Natural killer cell treated with Interleukin-12 subunit alpha and Interleukin-12 subunit beta and Interleukin-15 and Interleukin-18, amount 100 ng/mL, for 72 hours (primary cell): Measurements from ENCODE around the gene FBLN5. TPM values are rescaled to one million over a fixed set of nuclear protein-coding genes. Genes with fewer than 3 reads are reported as not detected.
A peak's percentile ranks its signal among the peaks of the same experiment; 100 is the strongest.
"Not testable (repeated sequence)": the region's sequence is repeated elsewhere in the genome, so short reads cannot be mapped to it uniquely, and the experiment has no call there.

Source experiments
- ATAC-seq, 2 donors: fragments of 150-1000 bp; cut with Tn5 transposase in 1 of 2; sonication (Bioruptor Pico), chemical (Tn5 transposase) in 1 of 2; 2 replicates each; pipeline ENCODE4 v1.10.0; 2021
- DNase-seq: peaks from one replicate; pipeline ENCODE4 v3.0.0; 2022; ENCODE audit warnings: low spot score
- H3K27ac Mint-ChIP-seq, 2 donors: 1 replicate in 1 of 2; 2 replicates in 1 of 2; pipeline ENCODE4 v1.8.0; 2022; ENCODE audit warnings: mixed read lengths in 2 of 2, mild to moderate bottlenecking in 1 of 2, moderate library complexity in 1 of 2
- H3K27me3 Mint-ChIP-seq, 2 donors: 1 replicate in 1 of 2; 2 replicates in 1 of 2; pipeline ENCODE4 v1.8.0; 2022; ENCODE audit warnings: mixed read lengths in 2 of 2
- H3K36me3 Mint-ChIP-seq: one replicate; pipeline ENCODE4 v1.8.0; 2022; ENCODE audit warnings: mixed read lengths
- H3K4me1 Mint-ChIP-seq, 2 donors: 1 replicate in 1 of 2; 2 replicates in 1 of 2; pipeline ENCODE4 v1.8.0; 2022; ENCODE audit warnings: low read depth in 2 of 2, mixed read lengths in 2 of 2, mild to moderate bottlenecking in 1 of 2
- H3K4me3 Mint-ChIP-seq: one replicate; pipeline ENCODE4 v1.8.0; 2022; ENCODE audit warnings: mixed read lengths
- H3K9me3 Mint-ChIP-seq: 2 replicates; pipeline ENCODE4 v1.8.0; 2022; ENCODE audit warnings: mixed read lengths
- total RNA-seq, 2 donors: library from RNA; stranded (reverse); gene quantifications; one replicate each; pipeline ENCODE4 v1.2.3, GENCODE V29; 2022

Gene FBLN5
- total RNA-seq, 2 donors from 2014 or later, result not detected

- H3K27ac Mint-ChIP-seq, H3K27me3 Mint-ChIP-seq, DNase-seq, H3K4me3 Mint-ChIP-seq, ATAC-seq, H3K4me1 Mint-ChIP-seq, H3K36me3 Mint-ChIP-seq, H3K9me3 Mint-ChIP-seq: not testable (repeated sequence)
These were observed 102.4 kb downstream of the FBLN5 start for GRCh38 chr14:91845056-91845455.

DNA sequence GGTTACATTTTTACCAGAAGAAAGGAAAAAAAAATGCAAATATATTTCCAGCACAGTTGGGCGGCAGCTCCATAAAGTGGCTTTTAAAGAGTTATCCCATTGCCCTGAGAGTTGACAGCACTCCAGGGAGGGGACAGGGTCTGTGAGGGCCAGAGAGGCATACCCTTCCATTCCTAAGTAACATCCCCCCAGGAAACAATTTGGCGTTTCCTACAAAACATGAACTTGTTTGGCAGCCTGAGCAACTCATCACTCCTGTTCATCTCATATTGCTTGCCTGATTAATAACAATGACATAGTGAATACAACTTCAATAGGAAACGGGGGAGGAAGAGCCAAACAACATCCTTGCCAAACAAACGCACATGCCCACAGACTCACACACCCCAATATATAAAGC is 103.5 kb downstream of the FBLN5 start:
- DNase-seq (no peak), ATAC-seq (no peak)
- H3K4me1 Mint-ChIP-seq, result peaks cover 6 to 11% of the 10 kb centered on the region in 2 donors
- no peak overlapping the region for H3K4me3 Mint-ChIP-seq
- no peaks in the 10 kb centered on the region for H3K27me3 Mint-ChIP-seq
- peak overlapping the region in 1 of 2 donors; percentile 55 for H3K27ac Mint-ChIP-seq
- H3K9me3 Mint-ChIP-seq, result no peaks in the 10 kb centered on the region
- no peaks in the 10 kb centered on the region for H3K36me3 Mint-ChIP-seq

DNA sequence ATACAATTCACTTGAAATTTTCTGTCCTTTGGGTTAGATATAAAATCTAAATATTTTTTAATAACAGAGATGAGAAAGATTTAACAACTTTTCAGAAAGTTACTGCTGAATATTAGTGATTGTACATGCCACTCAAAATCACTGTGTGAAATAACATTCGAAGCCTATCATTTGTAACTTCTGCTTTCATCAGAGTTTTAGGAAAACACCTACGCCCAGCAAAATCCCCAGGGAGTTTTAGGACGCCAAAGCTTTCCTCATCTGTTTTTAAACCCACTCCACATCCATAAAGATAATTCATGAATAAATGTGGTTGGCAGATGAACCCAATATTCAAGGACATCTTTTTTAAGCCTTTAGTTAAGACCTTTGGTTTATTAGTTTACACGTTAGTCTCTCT is 104.1 kb downstream of the FBLN5 start:
- no peak overlapping the region for H3K4me3 Mint-ChIP-seq
- H3K27me3 Mint-ChIP-seq, result no peaks in the 10 kb centered on the region
- H3K4me1 Mint-ChIP-seq, result peaks cover 6 to 12% of the 10 kb centered on the region in 2 donors
- no peaks in the 10 kb centered on the region for H3K9me3 Mint-ChIP-seq
- H3K27ac Mint-ChIP-seq, result peak overlapping the region in 1 of 2 donors; percentile 55
- no peak for ATAC-seq
- no peak for DNase-seq
- no peaks in the 10 kb centered on the region for H3K36me3 Mint-ChIP-seq

DNA sequence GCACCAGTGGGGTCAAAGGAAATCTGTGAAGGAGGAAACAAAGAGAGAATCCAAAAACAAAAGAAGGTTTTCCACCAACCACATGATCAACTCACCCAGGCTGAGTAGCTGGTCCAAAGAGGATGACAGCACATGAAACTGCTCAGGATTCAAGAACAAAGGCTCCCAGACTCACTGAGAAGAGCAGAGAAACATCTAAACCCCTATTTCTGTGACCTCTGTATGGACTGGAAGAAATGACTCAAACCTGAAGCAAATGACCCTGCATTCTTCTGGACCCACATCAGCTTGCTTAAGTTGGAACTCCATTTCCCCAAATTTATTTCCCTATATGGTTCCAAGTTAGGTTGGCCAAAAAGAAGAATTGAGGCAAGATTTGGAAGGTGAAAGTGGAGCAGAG is 106.4 kb downstream of the FBLN5 start:
- Mint-ChIP-seq H3K9me3 (no peaks in the 10 kb centered on the region), H3K27ac (no peak overlapping the region), H3K36me3 (no peaks in the 10 kb centered on the region), H3K4me3 (no peak overlapping the region), H3K4me1 (peaks cover 8 to 12% of the 10 kb centered on the region in 2 donors), H3K27me3 (no peaks in the 10 kb centered on the region)
- ATAC-seq, result no peak
- no peak for DNase-seq

DNA sequence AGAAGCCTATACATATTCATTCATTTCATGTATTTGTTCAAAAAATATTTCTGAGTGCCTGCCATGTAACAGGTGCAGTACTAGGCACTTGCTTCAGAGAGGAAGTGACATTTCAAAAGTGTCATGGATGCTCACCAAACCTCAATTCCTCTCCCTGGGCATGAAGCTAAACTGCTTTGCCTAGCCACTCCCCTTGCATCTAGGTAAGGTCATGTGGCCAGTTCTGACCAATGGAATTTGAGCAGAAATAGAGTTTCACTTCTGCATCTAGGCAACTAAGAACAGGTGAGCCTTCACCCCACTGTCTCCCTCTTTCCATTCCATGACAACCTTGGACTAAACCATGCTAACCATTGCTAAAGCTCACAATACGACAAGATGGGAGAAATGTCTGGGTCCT is 107.7 kb downstream of the FBLN5 start:
- DNase-seq (no peak), ATAC-seq (no peak)
- H3K27me3 Mint-ChIP-seq, result no peaks in the 10 kb centered on the region
- peaks cover 13 to 15% of the 10 kb centered on the region in 2 donors for H3K4me1 Mint-ChIP-seq
- no peaks in the 10 kb centered on the region for H3K36me3 Mint-ChIP-seq
- H3K4me3 Mint-ChIP-seq, result no peak overlapping the region
- H3K27ac Mint-ChIP-seq, result no peak overlapping the region
- no peaks in the 10 kb centered on the region for H3K9me3 Mint-ChIP-seq

DNA sequence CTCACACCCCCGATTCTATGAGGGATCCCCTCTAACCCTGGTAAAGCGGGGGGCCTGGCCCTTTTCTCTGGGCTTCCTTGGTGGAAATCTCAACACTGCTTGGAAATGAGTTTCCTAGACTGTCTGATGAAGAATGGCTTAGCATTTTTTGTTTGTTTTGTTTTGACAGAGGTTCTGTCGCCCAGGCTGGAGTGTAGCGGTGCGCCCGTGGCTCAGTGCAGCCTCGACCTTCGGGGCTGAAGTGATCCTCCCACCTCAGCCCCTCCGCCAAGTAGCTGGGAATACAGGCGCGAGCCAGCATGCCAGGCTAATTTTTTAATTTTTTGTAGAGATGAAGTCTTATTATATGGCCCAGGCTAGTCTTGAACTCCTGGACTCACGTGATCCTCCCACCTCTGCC is 110.4 kb downstream of the FBLN5 start:
- no peak for DNase-seq
- Mint-ChIP-seq H3K9me3 (no peaks in the 10 kb centered on the region), H3K27me3 (no peaks in the 10 kb centered on the region), H3K4me1 (peaks cover 18 to 24% of the 10 kb centered on the region in 2 donors), H3K4me3 (peak overlapping the region; percentile 79), H3K27ac (no peak overlapping the region), H3K36me3 (no peaks in the 10 kb centered on the region)
- no peak for ATAC-seq

DNA sequence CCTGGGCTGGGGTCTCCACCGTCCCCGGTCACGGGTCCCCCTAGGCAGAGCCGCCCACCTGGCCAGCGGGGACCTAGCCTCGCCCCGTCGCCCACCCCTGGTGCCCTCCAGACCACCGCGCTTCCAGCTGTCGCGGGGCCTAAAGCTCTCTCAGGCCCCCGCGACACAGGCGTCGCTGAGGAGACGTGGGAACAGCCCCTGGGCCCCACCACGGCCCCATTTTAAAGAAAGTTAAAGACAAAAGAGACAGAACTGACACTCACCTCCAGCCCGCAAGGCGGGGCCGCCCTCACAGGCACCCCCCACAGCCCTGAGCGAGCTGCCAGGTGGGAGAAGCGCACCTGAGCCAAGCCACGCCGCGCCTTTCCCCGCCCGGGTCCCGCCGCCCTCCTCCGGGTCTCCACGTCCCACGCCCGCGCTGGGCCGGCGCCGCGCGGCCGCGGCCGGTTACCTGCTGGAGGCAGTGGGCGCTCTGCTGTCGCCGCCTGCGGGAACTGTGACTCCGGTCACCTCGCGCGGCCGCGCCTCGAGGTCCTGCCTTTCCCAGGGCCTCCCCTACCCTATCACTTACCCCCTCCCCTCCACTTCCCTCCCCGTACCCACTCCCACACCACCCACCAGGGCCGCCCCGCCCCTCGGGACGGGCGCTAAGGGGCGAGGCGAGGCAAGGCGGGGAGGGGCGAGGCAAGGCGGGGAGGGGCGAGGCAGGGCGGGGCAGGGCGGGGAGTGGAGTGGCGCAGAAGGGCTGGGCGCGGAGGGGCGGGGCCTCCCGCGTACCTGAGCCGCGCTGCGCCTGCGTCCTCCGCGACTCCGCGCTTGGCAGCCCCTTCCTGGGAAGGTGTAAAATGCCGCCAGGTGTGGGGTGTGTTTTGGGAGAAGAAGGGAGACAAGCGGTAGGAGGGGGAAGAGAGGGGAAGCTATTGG is 111.3 kb downstream of the FBLN5 start:
- DNase-seq (peak; percentile 89), ATAC-seq (peak; percentile 93 to 98)
- Mint-ChIP-seq H3K9me3 (no peaks in the 10 kb centered on the region), H3K36me3 (no peaks in the 10 kb centered on the region), H3K4me1 (peaks cover 18 to 24% of the 10 kb centered on the region in 2 donors), H3K27me3 (no peaks in the 10 kb centered on the region), H3K27ac (peak overlapping the region in 1 of 2 donors; percentile 79), H3K4me3 (peak overlapping the region; percentile 79)

- H3K9me3 Mint-ChIP-seq, result no peaks in the 10 kb centered on the region
- peak overlapping the region in 1 of 2 donors; percentile 55 for H3K27ac Mint-ChIP-seq
- no peaks in the 10 kb centered on the region for H3K27me3 Mint-ChIP-seq
- peaks cover 19 to 30% of the 10 kb centered on the region in 2 donors for H3K4me1 Mint-ChIP-seq
- H3K4me3 Mint-ChIP-seq, result peak overlapping the region; percentile 79
- DNase-seq, result no peak
- peak in 1 of 2 donors; percentile 8 for ATAC-seq
- no peaks in the 10 kb centered on the region for H3K36me3 Mint-ChIP-seq
These were observed 112.1 kb downstream of the FBLN5 start for GRCh38 chr14:91835197-91835919.

- peaks cover 24 to 38% of the 10 kb centered on the region in 2 donors for H3K4me1 Mint-ChIP-seq
- no peaks in the 10 kb centered on the region for H3K36me3 Mint-ChIP-seq
- H3K4me3 Mint-ChIP-seq, result no peak overlapping the region
- no peaks in the 10 kb centered on the region for H3K27me3 Mint-ChIP-seq
- no peaks in the 10 kb centered on the region for H3K9me3 Mint-ChIP-seq
- no peak overlapping the region for H3K27ac Mint-ChIP-seq
- DNase-seq (no peak), ATAC-seq (no peak)
These were observed 112.9 kb downstream of the FBLN5 start for GRCh38 chr14:91834571-91834970.

DNA sequence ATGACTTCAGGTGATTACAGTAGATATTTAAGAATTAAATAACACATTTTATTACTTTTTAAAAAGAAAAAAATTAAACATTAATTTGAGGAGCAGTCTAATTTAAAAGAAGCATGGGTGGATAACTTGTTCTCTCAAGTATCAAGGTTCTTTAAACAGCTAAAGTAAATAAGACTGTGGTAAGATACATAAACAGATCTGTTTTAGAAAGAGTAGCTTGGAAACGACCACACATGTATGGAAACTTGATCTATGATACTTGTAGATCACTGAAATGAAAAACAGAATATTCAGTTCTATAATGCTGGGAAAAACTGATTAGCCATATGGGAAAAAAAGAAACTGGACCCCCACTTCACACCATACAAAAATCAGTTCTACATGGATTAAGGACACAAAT is 116.2 kb downstream of the FBLN5 start:
- Mint-ChIP-seq H3K4me1 (peaks cover 27 to 56% of the 10 kb centered on the region in 2 donors), H3K27ac (no peak overlapping the region), H3K27me3 (no peaks in the 10 kb centered on the region), H3K9me3 (no peaks in the 10 kb centered on the region), H3K4me3 (no peak overlapping the region), H3K36me3 (no peaks in the 10 kb centered on the region)
- no peak for DNase-seq
- no peak for ATAC-seq

GRCh38 chr14:91830777-91831176 is 116.7 kb downstream of the FBLN5 start:
- Mint-ChIP-seq H3K4me3 (peak overlapping the region; percentile 61), H3K27ac (no peak overlapping the region), H3K27me3 (no peaks in the 10 kb centered on the region), H3K9me3 (no peaks in the 10 kb centered on the region), H3K4me1 (peaks cover 27 to 56% of the 10 kb centered on the region in 2 donors), H3K36me3 (no peaks in the 10 kb centered on the region)
- no peak for DNase-seq
- ATAC-seq, result no peak

- no peak for DNase-seq
- Mint-ChIP-seq H3K4me1 (peaks cover 25 to 59% of the 10 kb centered on the region in 2 donors), H3K4me3 (peak overlapping the region; percentile 35), H3K36me3 (no peaks in the 10 kb centered on the region), H3K27ac (peak overlapping the region in 1 of 2 donors; percentile 64), H3K27me3 (no peaks in the 10 kb centered on the region), H3K9me3 (no peaks in the 10 kb centered on the region)
- no peak for ATAC-seq
These were observed 118.0 kb downstream of the FBLN5 start for GRCh38 chr14:91829511-91829910.

DNA sequence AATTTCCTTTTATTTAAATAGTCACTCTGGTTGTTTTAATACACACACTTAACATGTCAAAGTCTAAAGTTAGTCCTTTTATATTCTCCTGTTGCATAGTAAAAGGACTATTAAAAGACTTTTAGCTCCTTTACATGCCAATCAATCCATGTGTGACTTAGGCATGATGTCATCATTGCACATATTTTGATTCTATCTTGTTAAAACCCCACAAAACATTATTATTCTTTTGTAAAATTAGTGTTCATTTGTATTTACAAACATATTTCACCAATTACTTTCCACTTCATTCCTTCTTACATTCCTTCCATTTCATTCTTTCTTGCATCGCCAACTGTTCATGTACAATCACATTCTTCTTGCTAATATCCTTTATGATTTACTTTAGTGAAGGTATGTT is 119.7 kb downstream of the FBLN5 start:
- Mint-ChIP-seq H3K27me3 (no peaks in the 10 kb centered on the region), H3K9me3 (no peaks in the 10 kb centered on the region), H3K4me3 (no peak overlapping the region), H3K4me1 (peaks cover 21 to 56% of the 10 kb centered on the region in 2 donors), H3K27ac (no peak overlapping the region), H3K36me3 (no peaks in the 10 kb centered on the region)
- no peak for ATAC-seq
- DNase-seq, result no peak
